Large intestine (tissue), 3 donors: ENCODE measurements around the gene MINK1. TPM values are rescaled to one million over a fixed set of nuclear protein-coding genes. Genes with fewer than 3 reads are reported as not detected.
A peak's percentile ranks its signal among the peaks of the same experiment; 100 is the strongest.

ENCODE experiments used
- DNase-seq, 2 donors: peaks; one replicate each; pipeline versions ENCODE4 v3.0.0 to v3.0.0-alpha.2; 2013
- H3K27ac ChIP-seq: one replicate; pipeline ENCODE4 v1.5.1; 2013; ENCODE audit warnings: low read length
- H3K27me3 ChIP-seq: 2 replicates; pipeline ENCODE4 v1.6.1; 2013; ENCODE audit warnings: low read length; ENCODE audit not compliant: control insufficient read depth, insufficient read depth
- H3K36me3 ChIP-seq: 2 replicates; pipeline ENCODE4 v1.6.1; 2013; ENCODE audit warnings: low read length; ENCODE audit not compliant: control insufficient read depth, insufficient read depth
- H3K4me1 ChIP-seq: one replicate; pipeline ENCODE4 v1.6.1; 2013; ENCODE audit warnings: low read length; ENCODE audit not compliant: control insufficient read depth, insufficient read depth
- H3K4me3 ChIP-seq: one replicate; pipeline ENCODE4 v1.5.1; 2013; ENCODE audit warnings: low read length
- H3K9me3 ChIP-seq: one replicate; pipeline ENCODE4 v1.6.1; 2013; ENCODE audit warnings: mild to moderate bottlenecking, low read depth, low read length, moderate library complexity; ENCODE audit not compliant: control insufficient read depth
- WGBS: methylation state at CpG from one replicate; pipeline ENCODE4 v1.1.5; 2013; ENCODE audit warnings: low lambda C conversion rate; ENCODE audit not compliant: insufficient coverage; 5-methylcytosine and 5-hydroxymethylcytosine counted together
- polyA plus RNA-seq: library from polyadenylated mRNA; unstranded; fragments of 120-200 nt; gene quantifications from one replicate; pipeline ENCODE4 v1.2.1, GENCODE V29; 2013

Gene MINK1
- polyA plus RNA-seq, 1 donor = 103 TPM

- Histone ChIP-seq H3K4me1 (no peaks in the 10 kb centered on the region), H3K4me3 (no peak overlapping the region), H3K27ac (no peak overlapping the region), H3K27me3 (no peaks in the 10 kb centered on the region), H3K36me3 (peaks cover 19% of the 10 kb centered on the region), H3K9me3 (no peaks in the 10 kb centered on the region)
- WGBS = no CpG with 5 or more reads among the region's 8 CpGs
- no peak for DNase-seq
Observed at GRCh38 chr17:4872786-4873185, 39.6 kb downstream of the MINK1 start.

GRCh38 chr17:4877089-4877488 is 43.9 kb downstream of the MINK1 start:
- Histone ChIP-seq H3K9me3 (no peaks in the 10 kb centered on the region), H3K27me3 (no peaks in the 10 kb centered on the region), H3K4me3 (no peak overlapping the region), H3K36me3 (peaks cover 50% of the 10 kb centered on the region), H3K4me1 (peaks cover 2% of the 10 kb centered on the region), H3K27ac (no peak overlapping the region)
- no peak for DNase-seq
- no CpG with 5 or more reads among the region's 5 CpGs for WGBS

GRCh38 chr17:4879601-4880000 is 46.5 kb downstream of the MINK1 start:
- H3K36me3 ChIP-seq = peaks cover 60% of the 10 kb centered on the region

GRCh38 chr17:4880857-4881256 is 47.7 kb downstream of the MINK1 start:
- H3K9me3 ChIP-seq = no peaks in the 10 kb centered on the region
- peaks cover 68% of the 10 kb centered on the region for H3K36me3 ChIP-seq
- WGBS = 80% methylated on average over 1 of the region's 15 CpGs
- no peak overlapping the region for H3K4me3 ChIP-seq
- H3K27me3 ChIP-seq = no peaks in the 10 kb centered on the region
- H3K27ac ChIP-seq = no peak overlapping the region
- peaks cover 2% of the 10 kb centered on the region for H3K4me1 ChIP-seq
- DNase-seq = no peak

More at GRCh38 chr17:4879601-4880000, 46.5 kb downstream of the MINK1 start:
- WGBS = no CpG with 5 or more reads among the region's 4 CpGs
- Histone ChIP-seq H3K9me3 (no peaks in the 10 kb centered on the region), H3K4me1 (peaks cover 2% of the 10 kb centered on the region), H3K27ac (no peak overlapping the region), H3K27me3 (no peaks in the 10 kb centered on the region), H3K4me3 (no peak overlapping the region)
- DNase-seq = no peak

- peak; percentile 57 to 62 for DNase-seq
- H3K36me3 ChIP-seq = peaks cover 70% of the 10 kb centered on the region
- H3K9me3 ChIP-seq = no peaks in the 10 kb centered on the region
- no peak overlapping the region for H3K4me3 ChIP-seq
- no CpG with 5 or more reads among the region's 9 CpGs for WGBS
- no peak overlapping the region for H3K27ac ChIP-seq
- H3K4me1 ChIP-seq = peaks cover 2% of the 10 kb centered on the region
- no peaks in the 10 kb centered on the region for H3K27me3 ChIP-seq
Observed at GRCh38 chr17:4881761-4882555, 48.8 kb downstream of the MINK1 start.

- Histone ChIP-seq H3K4me3 (no peak overlapping the region), H3K36me3 (peaks cover 74% of the 10 kb centered on the region), H3K9me3 (no peaks in the 10 kb centered on the region), H3K27ac (no peak overlapping the region), H3K4me1 (peaks cover 2% of the 10 kb centered on the region), H3K27me3 (no peaks in the 10 kb centered on the region)
- DNase-seq = no peak
- WGBS = no CpG with 5 or more reads among the region's 4 CpGs
Observed at GRCh38 chr17:4884489-4884888, 51.3 kb downstream of the MINK1 start.

- no peak for DNase-seq
- Histone ChIP-seq H3K27me3 (no peaks in the 10 kb centered on the region), H3K4me1 (no peaks in the 10 kb centered on the region), H3K4me3 (no peak overlapping the region), H3K27ac (no peak overlapping the region), H3K36me3 (peaks cover 77% of the 10 kb centered on the region), H3K9me3 (no peaks in the 10 kb centered on the region)
- no CpG with 5 or more reads among the region's 12 CpGs for WGBS
Observed at GRCh38 chr17:4886830-4887229, 53.7 kb downstream of the MINK1 start.

GRCh38 chr17:4887581-4887980 is 54.4 kb downstream of the MINK1 start:
- Histone ChIP-seq H3K27ac (no peak overlapping the region), H3K4me1 (no peaks in the 10 kb centered on the region), H3K27me3 (no peaks in the 10 kb centered on the region), H3K9me3 (no peaks in the 10 kb centered on the region), H3K4me3 (no peak overlapping the region), H3K36me3 (peaks cover 78% of the 10 kb centered on the region)
- no peak for DNase-seq
- no CpG with 5 or more reads among the region's 18 CpGs for WGBS

- Histone ChIP-seq H3K27ac (no peak overlapping the region), H3K4me1 (peaks cover 8% of the 10 kb centered on the region), H3K4me3 (no peak overlapping the region), H3K9me3 (no peaks in the 10 kb centered on the region), H3K36me3 (peaks cover 91% of the 10 kb centered on the region), H3K27me3 (no peaks in the 10 kb centered on the region)
- WGBS = 100% methylated on average over 2 of the region's 42 CpGs
- DNase-seq = no peak
Observed at GRCh38 chr17:4891411-4892410, 58.6 kb downstream of the MINK1 start.

- H3K27ac ChIP-seq = peak overlapping the region; percentile 65
- WGBS = no CpG with 5 or more reads among the region's 23 CpGs
- no peaks in the 10 kb centered on the region for H3K27me3 ChIP-seq
- no peaks in the 10 kb centered on the region for H3K9me3 ChIP-seq
- H3K4me1 ChIP-seq = peaks cover 8% of the 10 kb centered on the region
- DNase-seq = no peak
- H3K36me3 ChIP-seq = peaks cover 90% of the 10 kb centered on the region
- no peak overlapping the region for H3K4me3 ChIP-seq
Observed at GRCh38 chr17:4892499-4893221, 59.5 kb downstream of the MINK1 start.
